Astrocyte of the cerebellum (primary cell): Measurements from ENCODE around the gene MAN2C1.
"Not testable (repeated sequence)": the region's sequence is repeated elsewhere in the genome, so short reads cannot be mapped to it uniquely, and the experiment has no call there.

ENCODE experiments used
- DNase-seq: peaks from one replicate; pipeline ENCODE4 v3.0.0-alpha.2; 2011; ENCODE audit warnings: low read depth
- H3K4me3 ChIP-seq: 2 replicates; pipeline ENCODE4 v1.5.1; 2011; ENCODE audit warnings: mild to moderate bottlenecking, low read depth, low read length, moderate library complexity
- CTCF ChIP-seq: IDR thresholded peaks from 2 replicates; pipeline ENCODE4 v1.5.1; 2012; ENCODE audit warnings: low read length, low read depth, moderate library complexity, mild to moderate bottlenecking; ENCODE audit errors: missing control alignments
- in situ Hi-C: cut with HindIII; loops from 2 replicates; pipeline ENCODE4 v1.10.0; 2017; ENCODE audit warnings: low sequenced_read_pairs

MAN2C1 gene

DNA sequence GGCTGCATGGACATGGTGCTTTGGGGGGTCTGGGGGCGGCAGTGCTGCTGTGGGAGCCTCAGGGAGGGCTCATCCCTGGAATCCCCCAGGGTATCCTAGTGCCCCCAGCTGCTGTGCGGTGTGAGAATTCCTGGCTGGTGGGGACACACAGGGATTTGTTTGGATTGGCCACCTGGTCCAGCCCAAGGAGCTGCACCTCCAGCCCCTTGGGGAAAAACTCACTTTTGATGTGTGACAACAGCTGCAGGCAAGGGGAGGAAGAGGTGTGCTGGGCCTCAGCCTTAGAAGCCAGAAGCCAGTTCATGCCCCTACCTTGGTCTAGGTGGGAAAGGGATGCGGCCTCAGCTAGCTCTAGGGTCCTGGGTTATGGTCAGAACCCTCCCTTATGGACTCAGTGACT is 40.9 kb downstream of the MAN2C1 start:
- no peak for TF ChIP-seq CTCF
- DNase-seq, result no peak
- H3K4me3 ChIP-seq, result no peak overlapping the region
- in situ Hi-C loops, result no loop called here

- no peak overlapping the region for H3K4me3 ChIP-seq
- no peak for DNase-seq
- in situ Hi-C loops, result no loop called here
- no peak for TF ChIP-seq CTCF
These were observed 41.4 kb downstream of the MAN2C1 start for GRCh38 chr15:75327005-75327404.

- in situ Hi-C loops, result no loop called here
- DNase-seq, result no peak
- no peak for TF ChIP-seq CTCF
- H3K4me3 ChIP-seq, result no peak overlapping the region
These were observed 42.5 kb downstream of the MAN2C1 start for GRCh38 chr15:75325922-75326321.

GRCh38 chr15:75321711-75322110 is 46.7 kb downstream of the MAN2C1 start:
- in situ Hi-C loops, result no loop called here
- no peak overlapping the region for H3K4me3 ChIP-seq
- no peak for TF ChIP-seq CTCF

DNA sequence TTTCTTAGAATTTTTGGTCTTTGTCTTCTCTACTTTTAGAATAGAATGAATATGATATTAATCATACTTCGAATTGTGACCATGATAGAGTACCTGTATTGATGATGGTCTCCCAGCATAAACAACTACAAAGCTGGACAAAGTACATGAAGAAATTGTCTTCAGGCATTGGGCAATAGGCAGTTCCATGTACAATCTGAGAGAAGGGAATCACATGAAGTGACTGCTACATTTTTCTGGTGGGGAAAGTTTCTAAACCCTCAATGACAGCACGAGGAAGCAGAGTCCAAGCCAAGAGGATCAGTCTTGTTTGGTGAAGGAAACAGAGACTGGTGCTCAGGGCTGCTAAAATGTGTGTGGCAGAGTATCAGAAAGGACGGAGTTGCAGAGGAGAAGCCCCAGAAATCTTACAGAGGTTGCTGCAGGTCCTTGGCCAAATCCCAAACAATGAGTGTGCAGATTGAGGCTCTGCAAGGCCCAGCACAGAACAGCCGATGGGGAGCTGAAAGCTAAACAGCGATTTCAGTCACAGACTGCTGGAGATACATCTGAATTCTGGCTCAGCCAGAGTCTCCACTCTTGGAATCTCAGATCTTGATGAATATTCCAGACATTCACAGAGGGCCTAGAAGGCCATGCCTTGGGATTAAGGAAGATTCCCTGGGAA is 49.0 kb downstream of the MAN2C1 start:
- H3K4me3 ChIP-seq, DNase-seq, in situ Hi-C loops: not testable (repeated sequence)

More at GRCh38 chr15:75321711-75322110, 46.7 kb downstream of the MAN2C1 start:
- no peak for DNase-seq

- in situ Hi-C loops, result no loop called here
- H3K4me3 ChIP-seq, result no peak overlapping the region
- no peak for TF ChIP-seq CTCF
- no peak for DNase-seq
These were observed 53.7 kb downstream of the MAN2C1 start for GRCh38 chr15:75314552-75315290.
